HFFc6 (cell line): Measurements from ENCODE around the gene OBP2A. TPM values are rescaled to one million over a fixed set of nuclear protein-coding genes. Genes with fewer than 3 reads are reported as not detected.

Experiments
- DNase-seq: peaks from one replicate; pipeline ENCODE4 v3.0.0-alpha.2; 2018
- H3K27ac Mint-ChIP-seq: 2 replicates; pipeline ENCODE4 v1.8.0; 2020; ENCODE audit warnings: mild to moderate bottlenecking, mixed read lengths
- H3K27me3 Mint-ChIP-seq: 2 replicates; pipeline ENCODE4 v1.8.0; 2021; ENCODE audit warnings: mild to moderate bottlenecking, moderate library complexity, mixed read lengths; ENCODE audit not compliant: insufficient read depth
- H3K36me3 Mint-ChIP-seq: 2 replicates; pipeline ENCODE4 v1.8.0; 2021; ENCODE audit warnings: low read depth, mixed read lengths
- H3K4me1 Mint-ChIP-seq: 2 replicates; pipeline ENCODE4 v1.8.0; 2020; ENCODE audit warnings: low read depth, mixed read lengths
- H3K4me3 Mint-ChIP-seq: 2 replicates; pipeline ENCODE4 v1.8.0; 2020; ENCODE audit warnings: mild to moderate bottlenecking, moderate library complexity, mixed read lengths
- H3K9me3 Mint-ChIP-seq: 2 replicates; pipeline ENCODE4 v1.8.0; 2020; ENCODE audit warnings: mild to moderate bottlenecking, mixed read lengths
- CTCF ChIP-seq: fragments of 200-600 bp; sonication (generic); IDR thresholded peaks from 2 replicates; pipeline ENCODE4 v1.5.0; 2021; ENCODE audit warnings: antibody characterized with exemption, mild to moderate bottlenecking
- total RNA-seq, 6 experiments: library from RNA; stranded (reverse); fragmentation: NEBNext Ultra II Directional; extraction: Animal tissue kit (Norgen Biotek cat#: 25700); gene quantifications; 2 replicates in 1 of 6; 3 replicates in 5 of 6; pipeline ENCODE4 v1.2.3, GENCODE V29; 2021

The OBP2A gene
- total RNA-seq, 6 experiments from 2014 or later: not detected

GRCh38 chr9:135579889-135580660 is 34.1 kb downstream of the OBP2A start:
- peaks cover 12% of the 10 kb centered on the region for H3K9me3 Mint-ChIP-seq
- no peaks in the 10 kb centered on the region for H3K36me3 Mint-ChIP-seq
- TF ChIP-seq CTCF: no peak
- no peak overlapping the region for H3K27ac Mint-ChIP-seq
- H3K27me3 Mint-ChIP-seq: peaks cover 13% of the 10 kb centered on the region
- H3K4me3 Mint-ChIP-seq: no peak overlapping the region
- no peak for DNase-seq
- H3K4me1 Mint-ChIP-seq: no peaks in the 10 kb centered on the region

- peaks cover 12% of the 10 kb centered on the region for H3K9me3 Mint-ChIP-seq
- no peak overlapping the region for H3K4me3 Mint-ChIP-seq
- no peak for DNase-seq
- TF ChIP-seq CTCF: no peak
- no peak overlapping the region for H3K27ac Mint-ChIP-seq
- no peaks in the 10 kb centered on the region for H3K36me3 Mint-ChIP-seq
- H3K27me3 Mint-ChIP-seq: peaks cover 20% of the 10 kb centered on the region
- H3K4me1 Mint-ChIP-seq: no peaks in the 10 kb centered on the region
Measured at GRCh38 chr9:135580664-135581380, 34.9 kb downstream of the OBP2A start.

GRCh38 chr9:135581636-135582426 is 35.9 kb downstream of the OBP2A start:
- no peaks in the 10 kb centered on the region for H3K4me1 Mint-ChIP-seq
- TF ChIP-seq CTCF: no peak
- no peak overlapping the region for H3K27ac Mint-ChIP-seq
- H3K27me3 Mint-ChIP-seq: peaks cover 17% of the 10 kb centered on the region
- no peak overlapping the region for H3K4me3 Mint-ChIP-seq
- no peaks in the 10 kb centered on the region for H3K36me3 Mint-ChIP-seq
- H3K9me3 Mint-ChIP-seq: peaks cover 12% of the 10 kb centered on the region
- DNase-seq: no peak

- Mint-ChIP-seq H3K36me3 (no peaks in the 10 kb centered on the region), H3K4me3 (no peak overlapping the region), H3K4me1 (no peaks in the 10 kb centered on the region), H3K27me3 (peaks cover 14% of the 10 kb centered on the region), H3K27ac (no peak overlapping the region), H3K9me3 (peaks cover 12% of the 10 kb centered on the region)
- DNase-seq: no peak
- TF ChIP-seq CTCF: no peak
Measured at GRCh38 chr9:135582541-135582940, 36.6 kb downstream of the OBP2A start.

GRCh38 chr9:135582966-135583687 is 37.2 kb downstream of the OBP2A start:
- peaks cover 13% of the 10 kb centered on the region for H3K27me3 Mint-ChIP-seq
- H3K9me3 Mint-ChIP-seq: peaks cover 12% of the 10 kb centered on the region
- TF ChIP-seq CTCF: no peak
- H3K4me3 Mint-ChIP-seq: no peak overlapping the region
- DNase-seq: no peak
- no peak overlapping the region for H3K27ac Mint-ChIP-seq
- H3K4me1 Mint-ChIP-seq: no peaks in the 10 kb centered on the region
- no peaks in the 10 kb centered on the region for H3K36me3 Mint-ChIP-seq
